ENCODE measurements around the gene NFX1.
A peak's percentile ranks its signal among the peaks of the same experiment; 100 is the strongest.

DNA sequence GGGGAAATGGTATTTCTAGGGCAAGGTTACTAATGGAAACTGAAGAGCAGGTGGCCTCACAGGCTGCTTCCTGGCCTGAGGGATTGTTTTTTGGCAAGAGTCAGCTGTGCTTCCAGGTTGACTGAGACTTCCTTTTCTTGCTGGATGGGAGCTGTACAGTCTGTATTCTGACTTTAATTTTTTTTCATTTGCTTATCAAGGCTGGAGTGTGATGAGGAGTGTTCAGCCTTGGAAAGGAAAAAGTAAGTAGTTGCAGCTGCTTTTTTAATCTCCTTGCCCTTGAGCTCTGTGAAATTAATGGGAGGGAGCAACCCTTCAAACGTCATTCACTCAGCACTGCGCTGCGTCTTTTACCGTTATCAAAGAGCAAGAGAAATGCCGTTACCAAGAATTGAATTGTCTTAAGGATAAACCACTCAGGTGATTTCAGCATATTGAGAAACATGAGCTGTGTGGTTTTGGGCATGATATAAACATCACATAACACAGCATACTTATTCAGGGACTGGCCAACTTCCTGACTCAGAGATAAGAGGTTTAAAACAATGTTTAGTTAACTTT is 64.4 kb downstream of the NFX1 start:
- TF ChIP-seq POLR2AphosphoS5 (IDR thresholded peaks at IDR 0.05) = peak in 1 of 2 donors; percentile 22
- TF ChIP-seq CTCF (IDR thresholded peaks at IDR 0.05) = no peak

Measured in esophagus muscularis mucosa (tissue), 3 donors.